Activated B cell treated with CpG ODN at 0.5 μM for 24 hours (primary cell): ENCODE measurements around the gene COL9A3. TPM values are rescaled to one million over a fixed set of nuclear protein-coding genes. Genes with fewer than 3 reads are reported as not detected.

ENCODE experiments used
- ATAC-seq: fragments of 200-7000 bp; cut with Tn5 transposase; one replicate; pipeline ENCODE4 v1.10.0; 2021; ENCODE audit warnings: low read depth, mild to moderate bottlenecking, moderate library complexity
- CTCF ChIA-PET: fragments of 350-600 bp; sonication (Branson Sonifier 250); formaldehyde crosslinking; loops from one replicate; lab custom pipeline; 2021; ENCODE audit warnings: antibody characterized with exemption; lab: Charles Lee
- POLR2A ChIA-PET: fragments of 350-600 bp; sonication (Branson Sonifier 250); formaldehyde crosslinking; loops from one replicate; lab custom pipeline; 2021; ENCODE audit warnings: antibody characterized with exemption; lab: Charles Lee
- DNase-seq: peaks from one replicate; pipeline ENCODE4 v3.0.0; 2022
- H3K27ac Mint-ChIP-seq: one replicate; pipeline ENCODE4 v1.8.0; 2020; ENCODE audit warnings: mixed read lengths
- H3K27me3 Mint-ChIP-seq: one replicate; pipeline ENCODE4 v1.8.0; 2021; ENCODE audit warnings: mixed read lengths
- H3K36me3 Mint-ChIP-seq: one replicate; pipeline ENCODE4 v1.8.0; 2021; ENCODE audit warnings: low read depth, mixed read lengths
- H3K4me1 Mint-ChIP-seq: one replicate; pipeline ENCODE4 v1.8.0; 2021; ENCODE audit warnings: mixed read lengths
- H3K4me3 Mint-ChIP-seq: one replicate; pipeline ENCODE4 v1.8.0; 2020; ENCODE audit warnings: mild to moderate bottlenecking, mixed read lengths
- H3K9me3 Mint-ChIP-seq: one replicate; pipeline ENCODE4 v1.8.0; 2020; ENCODE audit warnings: mixed read lengths
- CTCF ChIP-seq: fragments of 200-600 bp; IDR thresholded peaks from one replicate; pipeline ENCODE4 v1.8.0; 2022; ENCODE audit warnings: antibody characterized with exemption, mild to moderate bottlenecking
- intact Hi-C: fragments of 100-400 bp; cut with micrococcal nuclease; formaldehyde crosslinking; loops from one replicate; pipeline ENCODE4 v1.15.1; 2024
- total RNA-seq: library from RNA; stranded (reverse); gene quantifications from 2 replicates; pipeline ENCODE4 v1.2.3, GENCODE V29; 2022

COL9A3 gene
- total RNA-seq, 1 donor from 2014 or later, result 37.6 TPM

- ATAC-seq, result no peak
- intact Hi-C loops, result no loop called here
- Mint-ChIP-seq H3K27me3 (peaks cover 1% of the 10 kb centered on the region), H3K4me3 (no peak overlapping the region), H3K4me1 (peaks cover 4% of the 10 kb centered on the region), H3K27ac (no peak overlapping the region), H3K9me3 (no peaks in the 10 kb centered on the region), H3K36me3 (no peaks in the 10 kb centered on the region)
- no peak for DNase-seq
- ChIA-PET CTCF (interaction anchor here (0.9 kb wide), 1 partner anchor 17 kb away, joined by 3 read pairs; no protein-coding TSS in a partner anchor), POLR2A (no interaction called here)
- no peak for TF ChIP-seq CTCF
Observed at GRCh38 chr20:62770111-62770910, 46.5 kb upstream of the COL9A3 start.

- no peak for TF ChIP-seq CTCF
- peaks cover 9% of the 10 kb centered on the region for H3K4me1 Mint-ChIP-seq
- POLR2A ChIA-PET, result no interaction called here
- peaks cover 1% of the 10 kb centered on the region for H3K27me3 Mint-ChIP-seq
- CTCF ChIA-PET, result interaction anchor here (0.9 kb wide), 1 partner anchor 17 kb away, joined by 3 read pairs; no protein-coding TSS in a partner anchor
- H3K9me3 Mint-ChIP-seq, result no peaks in the 10 kb centered on the region
- no peak overlapping the region for H3K27ac Mint-ChIP-seq
- no peaks in the 10 kb centered on the region for H3K36me3 Mint-ChIP-seq
- no peak overlapping the region for H3K4me3 Mint-ChIP-seq
- ATAC-seq (no peak), DNase-seq (no peak)
- intact Hi-C loops, result no loop called here
Observed at GRCh38 chr20:62770916-62771315, 45.9 kb upstream of the COL9A3 start.

GRCh38 chr20:62771396-62772102, 45.3 kb upstream of the COL9A3 start:
- Mint-ChIP-seq H3K36me3 (no peaks in the 10 kb centered on the region), H3K9me3 (no peaks in the 10 kb centered on the region), H3K4me3 (no peak overlapping the region), H3K27me3 (peaks cover 1% of the 10 kb centered on the region), H3K4me1 (peaks cover 14% of the 10 kb centered on the region), H3K27ac (no peak overlapping the region)
- no peak for TF ChIP-seq CTCF
- intact Hi-C loops, result no loop called here
- ChIA-PET POLR2A (no interaction called here), CTCF (interaction anchor here (0.9 kb wide), 1 partner anchor 16 kb away, joined by 3 read pairs; no protein-coding TSS in a partner anchor)
- ATAC-seq (no peak), DNase-seq (no peak)

- Mint-ChIP-seq H3K4me1 (peaks cover 21% of the 10 kb centered on the region), H3K9me3 (no peaks in the 10 kb centered on the region), H3K4me3 (no peak overlapping the region), H3K27me3 (peaks cover under 1% of the 10 kb centered on the region), H3K27ac (no peak overlapping the region), H3K36me3 (no peaks in the 10 kb centered on the region)
- CTCF ChIA-PET, result no interaction called here
- no peak for TF ChIP-seq CTCF
- POLR2A ChIA-PET, result no interaction called here
- intact Hi-C loops, result no loop called here
- DNase-seq, result no peak
- ATAC-seq, result no peak
Observed at GRCh38 chr20:62772103-62772611, 44.7 kb upstream of the COL9A3 start.

GRCh38 chr20:62772619-62772989, 44.2 kb upstream of the COL9A3 start:
- intact Hi-C loops, result no loop called here
- TF ChIP-seq CTCF, result no peak
- H3K36me3 Mint-ChIP-seq, result no peaks in the 10 kb centered on the region
- no peaks in the 10 kb centered on the region for H3K27me3 Mint-ChIP-seq
- H3K4me1 Mint-ChIP-seq, result peaks cover 22% of the 10 kb centered on the region
- CTCF ChIA-PET, result no interaction called here
- no peak overlapping the region for H3K27ac Mint-ChIP-seq
- POLR2A ChIA-PET, result no interaction called here
- ATAC-seq (no peak), DNase-seq (no peak)
- no peaks in the 10 kb centered on the region for H3K9me3 Mint-ChIP-seq
- H3K4me3 Mint-ChIP-seq, result no peak overlapping the region
